ENCODE data around the gene CFAP99. TPM values are rescaled to one million over a fixed set of nuclear protein-coding genes. Genes with fewer than 3 reads are reported as not detected.

CFAP99 gene
- total and polyA plus RNA-seq, 2 of the 4 experiments (the other 2 are of a cell fraction): not detected

DNA sequence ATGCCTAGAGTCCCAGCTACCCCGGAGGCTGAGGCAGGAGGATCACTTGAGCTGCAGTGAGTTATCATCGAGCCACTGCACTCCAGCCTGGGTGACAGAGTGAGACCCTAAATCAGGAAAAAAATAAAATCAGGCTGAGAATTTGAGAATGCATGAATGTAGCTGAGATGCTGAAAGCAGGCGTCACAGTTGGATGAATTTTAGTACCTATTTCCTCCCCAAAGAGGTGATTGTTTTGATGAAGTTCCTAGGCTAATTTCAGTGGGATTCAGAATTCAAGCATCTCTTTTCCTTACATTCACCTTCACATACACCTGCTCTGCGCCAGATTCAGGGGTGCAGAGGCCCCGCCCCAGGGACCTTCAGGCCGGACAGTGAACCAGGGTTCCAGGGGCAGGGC is 3.2 kb downstream of the CFAP99 start:
- BruUV-seq (replicated peaks): no TSS peak
- in situ Hi-C loops (cut with MboI; ENCODE audit: low sequenced_read_pairs) (no loop called here), intact Hi-C loops (cut with micrococcal nuclease) (no loop called here), dilution Hi-C loops (cut with HindIII; ENCODE audit: low sequenced_read_pairs, unreplicated experiment) (no loop called here)
- no peak for ATAC-seq (ENCODE audit: low read depth)
- H4K20me1 ChIP-seq (ENCODE audit: insufficient read depth, low read length): no peaks in the 10 kb centered on the region
- H3K27me3 ChIP-seq (ENCODE audit: control insufficient read depth, insufficient read depth, low read length): peaks cover 56% of the 10 kb centered on the region
- H4K91ac ChIP-seq (ENCODE audit: insufficient read depth, low read depth, low read length): no peak overlapping the region
- 0 out of 2 replicates have a peak, but pooled peaks cover 2% of the 10 kb centered on the region for H3K9me3 ChIP-seq (ENCODE audit: control insufficient read depth, insufficient read depth, low read length)
- no peak overlapping the region for H4K5ac ChIP-seq (ENCODE audit: low read depth, low read length)
- no peak overlapping the region for H2BK15ac ChIP-seq (ENCODE audit: low read depth, low read length)
- H3K14ac ChIP-seq (replicated peaks; ENCODE audit: low read depth, low read length): no peak overlapping the region
- no peak overlapping the region for H2BK120ac ChIP-seq (ENCODE audit: low read depth, low read length)
- no peak overlapping the region for H3K56ac ChIP-seq (ENCODE audit: extremely low read depth, insufficient read depth, low read length)
- H2AK5ac ChIP-seq (ENCODE audit: low read depth, low read length): no peak overlapping the region
- no peak overlapping the region for H3K9ac ChIP-seq (ENCODE audit: low read depth, low read length)
- H3K27ac ChIP-seq (ENCODE audit: insufficient read depth, low read length): no peak overlapping the region
- H3K23ac ChIP-seq (ENCODE audit: low read depth, low read length): no peak overlapping the region
- no peaks in the 10 kb centered on the region for H3K36me3 ChIP-seq (ENCODE audit: control insufficient read depth, insufficient read depth, low read length)
- no peak for DNase-seq
- no peak overlapping the region for H3K4me2 ChIP-seq (ENCODE audit: low read depth, low read length)
- 72% methylated on average over 2 of the region's 6 CpGs; no CpG with 5 or more reads in 1 of the 2 experiments for WGBS, 2 experiments (ENCODE audit: extremely low coverage in 2 of 2, insufficient read length in 1 of 2)
- H3K4me1 ChIP-seq (ENCODE audit: control insufficient read depth, insufficient read depth, low read length): peaks cover 2% of the 10 kb centered on the region; the same call in 1 of the 2 replicates
- no peak overlapping the region for H2BK20ac ChIP-seq (ENCODE audit: low read depth, low read length)
- H2AFZ ChIP-seq (replicated peaks; ENCODE audit: low read length, poor library complexity): no peak overlapping the region
- no peaks in the 10 kb centered on the region for H3K9me1 ChIP-seq (ENCODE audit: insufficient read depth, low read length)
- TF ChIP-seq, protein P1, sequence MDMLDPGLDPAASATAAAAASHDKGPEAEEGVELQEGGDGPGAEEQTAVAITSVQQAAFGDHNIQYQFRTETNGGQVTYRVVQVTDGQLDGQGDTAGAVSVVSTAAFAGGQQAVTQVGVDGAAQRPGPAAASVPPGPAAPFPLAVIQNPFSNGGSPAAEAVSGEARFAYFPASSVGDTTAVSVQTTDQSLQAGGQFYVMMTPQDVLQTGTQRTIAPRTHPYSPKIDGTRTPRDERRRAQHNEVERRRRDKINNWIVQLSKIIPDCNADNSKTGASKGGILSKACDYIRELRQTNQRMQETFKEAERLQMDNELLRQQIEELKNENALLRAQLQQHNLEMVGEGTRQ (IDR thresholded peaks at IDR 0.05; ENCODE audit: low read depth, low read length): no peak
- no peak overlapping the region for H3K4ac ChIP-seq (ENCODE audit: low read depth, low read length)
- H3K4me3 ChIP-seq (ENCODE audit: insufficient read depth, low read depth, low read length): no peak overlapping the region
- H3K79me1 ChIP-seq (ENCODE audit: low read depth in 1 of 2, low read length in 2 of 2): no peaks in the 10 kb centered on the region
- ChIA-PET POLR2A (ENCODE audit: unreplicated experiment) (no interaction called here), CTCF (no interaction called here)
- no peak overlapping the region for H2BK5ac ChIP-seq (ENCODE audit: low read depth, low read length, poor library complexity, severe bottlenecking)
- H4K8ac ChIP-seq (ENCODE audit: low read depth in 2 of 2, low read length in 2 of 2): no peak overlapping the region
- H3K18ac ChIP-seq (ENCODE audit: low read depth, low read length): no peak overlapping the region
- no peak overlapping the region for H2AK9ac ChIP-seq (replicated peaks; ENCODE audit: low read depth, low read length, poor library complexity)

All from IMR-90 (cell line).